Endothelial cell of umbilical vein (primary cell): ENCODE data around the gene CFI.

Experiments used
- JUN ChIP-seq: IDR thresholded peaks from 2 replicates; pipeline ENCODE4 v1.6.1; 2011; ENCODE audit warnings: borderline replicate concordance, low read depth; ENCODE audit not compliant: insufficient read length, insufficient read depth
- POLR2A ChIP-seq: IDR thresholded peaks from 2 replicates; pipeline ENCODE4 v1.6.1; 2012; ENCODE audit warnings: low read depth, mild to moderate bottlenecking, control low read depth, low read length

- TF ChIP-seq JUN (no peak), POLR2A (no peak)
Measured at GRCh38 chr4:109816894-109817293, 15.1 kb upstream of the CFI start.
